Hematopoietic multipotent progenitor cell treated with erythropoietin and hydrocortisone succinate and interleukin-3 and kit ligand, for 6 days (in vitro differentiated cells): ENCODE data around the gene CDC37L1.

Source experiments
- DNase-seq: peaks from one replicate; pipeline ENCODE4 v3.0.0-alpha.2; 2015

CDC37L1 gene

DNA sequence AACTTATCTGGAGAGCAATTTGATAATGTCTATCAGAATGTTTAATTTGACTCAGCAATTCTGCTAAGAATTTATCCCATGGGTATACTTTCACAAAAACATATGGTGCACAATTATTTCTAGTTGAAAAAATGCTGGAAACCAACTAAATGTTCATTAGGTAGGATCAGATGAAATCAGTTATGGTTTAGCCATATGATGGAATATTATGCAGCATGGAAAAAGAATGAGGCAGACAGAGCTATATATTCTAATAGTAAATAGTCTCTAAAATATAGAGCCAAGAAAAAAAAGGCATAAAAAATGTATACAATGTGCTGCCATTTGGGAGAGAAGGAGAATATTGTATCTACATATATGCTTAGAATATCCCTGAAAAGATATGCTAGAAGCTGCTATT lies 9.5 kb upstream of the CDC37L1 start:
- no peak for DNase-seq

DNA sequence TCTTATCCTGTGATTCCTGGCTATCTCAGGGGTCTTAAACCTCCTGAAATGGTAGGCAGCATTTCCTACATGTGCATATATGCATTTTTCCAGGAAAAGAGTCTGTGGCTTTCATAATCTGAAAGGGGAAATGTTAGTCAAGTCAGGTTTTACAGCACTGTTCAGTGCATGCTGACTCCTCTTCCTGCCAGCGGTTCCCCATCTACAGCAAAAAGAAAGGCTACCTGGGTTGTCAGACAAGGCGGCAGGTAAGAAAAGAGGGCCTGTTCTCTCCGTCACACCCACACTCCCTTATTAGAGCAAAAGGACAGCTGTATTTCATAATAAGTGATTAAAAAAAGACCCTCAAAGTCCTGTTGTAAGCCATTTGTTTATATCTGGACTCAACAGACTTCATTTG lies 8.8 kb upstream of the CDC37L1 start:
- DNase-seq, result peak; percentile 25

DNA sequence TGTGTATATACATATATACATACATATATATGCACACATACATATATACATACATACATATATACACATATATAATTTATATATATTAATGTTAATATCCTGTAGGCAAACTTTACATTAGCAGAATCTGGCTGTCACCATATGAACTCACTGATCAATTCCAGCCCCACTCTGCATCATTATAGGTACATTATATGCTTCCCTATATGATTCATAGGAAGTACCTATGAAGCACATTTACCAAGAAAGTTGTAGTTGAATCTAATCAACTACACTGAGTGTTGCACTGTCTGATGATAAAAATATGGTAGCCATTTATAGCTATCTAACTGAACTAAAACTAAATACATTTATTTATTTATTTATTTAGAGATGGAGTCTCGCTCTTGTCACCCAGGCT lies 7.6 kb upstream of the CDC37L1 start:
- no peak for DNase-seq

DNA sequence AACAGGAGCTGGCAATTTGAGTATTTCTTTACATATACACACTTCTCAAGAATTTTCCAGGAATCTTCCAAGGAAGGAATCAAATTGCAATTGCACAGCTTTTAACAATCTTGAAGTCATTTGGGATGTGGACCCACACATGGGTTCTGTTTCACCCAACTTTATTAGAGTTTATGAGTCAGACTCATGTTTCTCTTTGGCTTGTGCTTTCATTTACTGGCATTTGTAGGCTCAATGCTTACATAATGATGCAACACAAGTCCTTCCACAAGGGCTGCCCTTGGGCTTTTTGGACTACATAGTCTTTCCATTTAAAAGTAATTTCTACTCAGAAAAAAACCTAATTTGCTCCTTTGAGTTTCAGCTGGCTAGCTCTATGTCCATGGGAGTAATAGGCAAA lies 4.6 kb upstream of the CDC37L1 start:
- DNase-seq, result no peak

DNA sequence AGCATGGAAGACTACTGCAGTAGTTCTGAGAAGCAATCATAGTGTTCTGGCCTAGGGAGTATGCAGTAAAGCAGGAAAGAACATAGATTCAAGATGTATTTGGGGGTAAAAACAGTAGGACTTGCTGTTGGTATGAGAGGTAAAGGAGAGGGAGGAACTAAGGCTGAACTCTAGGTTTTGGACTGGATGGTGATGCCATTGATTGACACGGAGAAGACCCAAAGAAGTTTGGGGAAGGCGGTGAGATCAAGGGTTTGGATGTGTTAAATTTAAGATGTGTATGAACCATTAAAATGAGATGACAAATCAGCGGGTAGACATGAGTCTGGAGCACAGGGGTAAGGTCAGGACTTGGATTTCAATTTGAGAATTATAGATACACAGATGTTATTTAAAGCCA lies 2.0 kb upstream of the CDC37L1 start:
- no peak for DNase-seq

DNA sequence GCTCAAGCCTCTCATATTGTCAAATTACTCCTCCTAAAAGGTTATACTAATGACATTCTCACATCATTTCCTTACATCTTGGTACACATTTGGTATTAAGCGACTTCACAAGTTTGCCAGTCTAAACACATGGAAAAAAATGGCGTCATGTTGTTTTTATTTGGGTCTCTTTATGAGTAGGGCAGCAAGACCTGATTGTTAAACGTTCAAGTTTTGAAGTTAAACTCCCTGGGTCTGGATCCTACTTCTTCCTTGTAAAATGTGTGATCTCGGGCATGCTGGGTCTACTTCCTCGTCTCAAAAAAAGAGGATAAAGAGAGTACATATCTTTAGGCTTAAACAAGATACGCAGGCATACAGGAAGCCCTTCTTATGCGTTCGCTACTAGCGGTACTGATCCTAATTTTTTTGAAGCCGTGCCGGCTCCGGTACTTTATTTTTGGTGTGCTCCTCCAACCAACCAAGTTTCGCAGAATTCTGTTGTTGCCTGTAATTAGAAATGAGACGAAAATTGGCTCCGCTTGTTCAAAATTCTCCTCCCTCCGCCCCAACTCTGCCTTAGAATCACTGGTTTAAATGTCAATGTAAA lies 596 bp upstream of the CDC37L1 start:
- peak; percentile 78 for DNase-seq

DNA sequence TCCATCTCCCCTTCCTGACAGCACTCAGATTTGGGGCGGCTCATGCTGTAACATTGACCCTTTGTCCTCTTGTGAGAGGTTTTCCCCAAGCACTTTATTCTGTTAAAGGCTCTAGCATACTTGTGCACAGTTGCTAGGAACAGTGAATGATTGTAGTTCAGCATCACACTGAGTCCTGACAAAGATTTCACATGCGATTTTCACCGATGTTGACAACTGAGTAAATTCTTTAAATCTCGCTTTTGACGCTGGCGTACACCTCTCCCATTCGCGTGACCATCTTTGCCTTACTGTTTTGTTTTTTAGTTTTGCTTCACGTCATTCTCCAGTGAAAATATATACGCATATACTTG lies 780 bp downstream of the CDC37L1 start:
- DNase-seq, result peak; percentile 24

DNA sequence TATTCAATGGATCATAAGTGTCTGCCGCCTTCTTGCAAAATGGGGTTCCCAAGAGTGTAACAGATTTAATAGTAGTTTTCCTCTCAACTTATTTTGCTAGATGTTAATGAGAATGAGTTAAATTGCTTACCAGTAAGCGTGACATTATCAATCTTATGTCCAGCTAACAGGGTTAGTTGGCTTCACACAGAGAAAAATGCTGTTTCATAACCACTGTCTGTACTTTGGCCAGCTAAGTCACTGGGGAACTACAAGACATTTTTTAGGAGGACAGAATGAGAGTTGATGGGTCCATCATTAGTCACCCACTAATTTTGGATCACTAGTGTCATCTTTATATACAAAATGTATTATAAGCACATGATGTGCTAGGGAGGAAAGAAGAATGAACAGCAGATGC lies 1.4 kb downstream of the CDC37L1 start:
- peak; percentile 41 for DNase-seq

DNA sequence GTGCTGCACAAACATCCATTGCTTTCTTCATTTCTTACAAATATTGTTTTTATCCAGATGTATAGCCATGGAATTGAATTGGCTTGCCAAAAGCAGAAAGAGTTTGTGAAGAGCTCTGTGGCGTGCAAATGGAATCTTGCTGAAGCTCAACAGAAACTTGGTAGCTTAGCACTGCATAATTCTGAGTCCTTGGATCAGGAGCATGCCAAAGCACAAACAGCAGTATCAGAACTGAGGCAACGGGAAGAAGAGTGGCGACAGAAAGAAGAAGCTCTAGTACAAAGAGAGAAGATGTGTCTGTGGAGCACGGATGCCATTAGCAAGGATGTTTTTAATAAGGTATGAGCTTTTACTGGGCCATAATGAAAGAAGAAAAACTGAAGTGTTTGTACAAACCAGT lies 5.5 kb downstream of the CDC37L1 start:
- DNase-seq, result no peak

DNA sequence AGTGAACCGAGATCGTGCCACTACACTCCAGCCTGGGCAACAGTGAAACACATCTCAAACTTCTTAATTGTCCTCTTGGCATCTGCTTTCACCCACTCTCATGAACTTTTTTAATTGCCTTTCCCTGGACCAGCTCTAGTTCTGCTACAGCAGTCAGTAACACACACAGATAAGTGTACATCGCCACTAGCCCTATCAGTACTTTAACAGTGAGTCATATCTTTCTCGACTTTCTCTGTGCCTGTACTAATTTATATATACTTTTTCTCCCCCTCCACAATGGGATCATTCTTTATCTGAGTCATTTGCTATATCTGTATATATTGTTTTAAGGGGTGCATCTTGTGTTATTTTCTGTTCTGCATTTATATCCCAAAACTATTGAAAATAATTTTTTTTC lies 6.7 kb downstream of the CDC37L1 start:
- DNase-seq, result peak; percentile 73

DNA sequence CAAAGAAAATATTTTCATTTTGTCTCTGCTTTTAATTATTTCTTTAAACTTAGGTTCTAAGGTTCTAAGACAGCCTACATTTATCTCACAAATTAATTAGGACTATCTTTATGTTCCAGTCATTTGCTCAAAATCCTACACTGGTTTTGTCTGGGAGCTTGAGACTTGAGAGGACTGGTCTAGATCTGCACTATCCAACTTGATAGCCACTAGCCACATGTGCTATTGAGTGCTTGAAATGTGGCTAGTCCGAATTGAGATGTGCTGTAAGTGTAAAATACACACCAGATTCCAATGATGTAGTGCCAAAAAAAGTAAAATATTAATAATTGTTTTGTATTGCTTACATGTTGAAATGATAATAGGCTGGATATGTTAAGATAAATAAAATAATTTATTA lies 7.2 kb downstream of the CDC37L1 start:
- DNase-seq, result no peak

DNA sequence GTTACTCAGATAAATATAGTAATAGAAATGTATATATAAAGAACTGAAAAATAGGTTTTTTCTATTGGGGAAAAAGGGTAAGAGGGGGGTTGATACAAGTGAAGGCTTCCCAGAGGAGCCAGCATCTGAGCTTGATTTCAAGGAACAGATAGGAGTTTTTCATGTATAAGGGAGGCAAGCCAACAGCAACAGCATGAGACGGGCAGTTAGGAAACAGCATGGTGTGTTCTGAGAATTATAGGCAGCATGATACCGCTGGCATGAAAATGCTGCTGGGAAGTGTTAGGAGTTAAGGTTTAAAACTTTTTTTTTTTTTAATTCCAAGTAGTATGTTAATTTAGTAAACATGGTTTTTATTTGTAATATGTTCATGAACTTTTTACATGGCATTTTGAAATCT lies 9.7 kb downstream of the CDC37L1 start:
- peak; percentile 42 for DNase-seq

DNA sequence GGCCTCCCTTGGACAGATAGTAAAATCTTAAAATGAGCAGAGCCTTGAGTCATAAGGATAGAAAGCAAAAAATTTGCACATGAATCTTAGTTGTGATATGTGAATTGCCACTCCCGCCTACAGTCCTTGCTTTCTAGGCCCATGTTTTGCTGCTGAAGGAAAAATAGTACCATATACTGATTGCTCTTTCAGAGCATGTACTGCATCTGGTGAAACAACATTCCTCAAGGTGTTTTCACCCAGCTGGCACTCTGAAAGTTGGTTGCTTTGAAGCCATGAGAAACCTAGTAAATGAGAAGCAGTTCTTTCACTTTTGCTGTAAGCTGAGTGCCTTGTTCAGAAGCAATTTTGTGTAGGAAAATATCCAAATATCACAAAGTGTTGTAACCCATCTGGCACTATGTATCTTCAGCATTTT lies 10.3 kb downstream of the CDC37L1 start:
- DNase-seq, result peak; percentile 23

DNA sequence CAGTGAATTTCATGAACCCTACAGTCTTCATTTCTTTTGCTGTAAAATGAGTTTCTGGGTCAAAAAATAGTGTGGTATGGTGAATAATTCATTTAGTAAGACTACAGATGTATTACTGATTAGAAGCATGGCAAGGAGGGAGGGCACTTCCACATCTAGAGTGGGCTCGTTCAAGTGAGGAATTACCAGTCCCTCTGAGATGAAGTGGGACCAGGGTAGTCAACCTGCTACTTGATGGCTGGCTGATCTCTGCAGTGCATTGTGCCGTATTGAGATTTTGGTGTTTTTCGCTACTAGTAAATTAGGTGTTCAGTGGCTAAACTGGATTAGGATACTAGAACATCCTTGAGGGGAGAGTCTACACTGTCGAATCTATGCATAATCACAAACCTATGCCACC lies 10.8 kb downstream of the CDC37L1 start:
- DNase-seq, result no peak

DNA sequence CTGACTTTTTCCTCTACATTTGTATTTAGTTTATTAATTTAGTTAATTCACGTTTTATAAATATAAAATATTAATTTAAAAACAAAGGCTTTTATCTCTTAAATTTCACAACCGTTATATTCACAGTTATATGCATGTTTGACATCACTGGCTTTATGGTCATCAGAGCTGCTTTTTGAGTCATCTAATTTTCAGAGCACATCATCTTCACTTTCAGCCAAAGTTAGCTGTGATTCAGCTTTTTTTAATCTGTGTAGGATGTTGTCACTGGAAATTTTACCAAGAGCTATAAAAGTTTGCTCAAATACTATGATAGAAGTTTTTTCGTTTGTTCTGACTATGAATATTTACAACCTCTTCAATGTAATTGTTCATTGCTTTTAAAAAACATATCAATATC lies 12.4 kb downstream of the CDC37L1 start:
- no peak for DNase-seq

DNA sequence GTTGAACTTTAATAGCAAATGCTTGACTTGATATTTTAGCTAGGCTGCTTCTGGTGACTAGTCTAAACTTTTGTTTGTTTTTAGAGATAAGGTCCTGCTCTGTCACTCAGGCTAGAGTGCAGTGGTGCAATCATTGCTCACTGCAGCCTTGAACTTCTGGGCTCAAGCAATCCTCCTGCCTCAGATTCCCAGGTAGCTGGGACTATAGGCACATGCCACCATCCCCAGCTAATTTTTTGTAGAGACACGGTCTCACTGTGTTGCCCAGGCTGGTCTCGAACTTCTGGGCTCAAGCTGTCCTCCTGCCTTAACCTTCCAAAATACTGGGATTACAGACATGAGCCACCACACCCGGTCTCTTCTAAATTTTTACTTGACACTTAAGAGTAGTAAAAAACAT lies 20.7 kb downstream of the CDC37L1 start:
- peak; percentile 35 for DNase-seq

DNA sequence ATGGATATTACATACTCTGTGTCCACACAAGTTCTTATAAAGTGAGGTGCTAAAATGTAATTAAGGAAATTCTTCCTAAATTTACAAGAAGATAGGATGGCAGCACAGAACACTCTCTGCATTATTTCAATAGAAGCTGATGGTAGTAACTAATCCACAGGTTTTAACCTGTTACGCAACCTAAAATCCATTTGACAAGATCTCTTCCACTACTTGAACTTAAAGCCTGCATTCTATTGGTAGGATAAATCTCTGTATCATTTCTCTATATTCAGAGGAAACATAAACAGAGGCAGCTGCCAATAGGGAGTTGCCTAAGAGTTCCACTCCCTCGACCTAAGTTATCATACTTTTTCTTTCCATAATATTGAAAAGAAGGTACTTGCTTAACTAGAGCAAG lies 21.6 kb downstream of the CDC37L1 start:
- no peak for DNase-seq

DNA sequence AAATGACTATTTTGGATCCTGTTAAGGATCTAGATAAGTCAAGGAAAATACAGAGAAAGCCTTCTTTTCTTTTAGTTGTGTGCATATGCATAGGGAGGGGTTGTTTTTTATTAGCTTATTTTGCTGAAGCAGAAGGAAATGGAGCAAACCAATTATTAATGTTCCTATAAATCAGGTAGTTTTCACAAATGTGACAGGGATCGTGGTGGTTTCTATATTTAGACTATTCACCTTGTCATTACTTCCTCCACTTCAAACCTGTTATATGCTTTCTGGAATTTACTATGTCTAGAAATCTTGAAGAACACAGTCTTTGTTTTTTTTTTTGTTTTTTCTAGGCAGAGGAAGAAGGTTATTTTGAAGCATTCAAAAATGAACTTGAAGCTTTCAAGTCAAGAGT lies 22.2 kb downstream of the CDC37L1 start:
- no peak for DNase-seq

DNA sequence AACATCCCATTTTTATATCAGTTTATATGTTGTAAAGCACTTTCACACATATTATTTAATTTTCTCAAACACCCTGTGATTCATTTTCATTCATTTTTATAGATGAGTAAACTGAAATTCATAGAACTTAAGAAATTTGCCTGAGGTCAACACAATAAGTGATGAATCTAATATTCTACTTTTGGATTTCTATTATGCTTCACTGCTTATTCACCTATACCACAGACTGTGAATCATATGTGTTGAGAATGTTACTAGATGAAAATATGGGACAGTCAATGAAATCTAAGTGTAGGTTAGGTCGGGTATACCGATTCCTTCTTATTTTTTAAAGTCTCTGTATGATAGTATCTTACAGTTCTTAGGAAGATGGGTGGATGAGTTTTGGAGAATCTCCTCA lies 24.8 kb downstream of the CDC37L1 start:
- DNase-seq, result no peak

DNA sequence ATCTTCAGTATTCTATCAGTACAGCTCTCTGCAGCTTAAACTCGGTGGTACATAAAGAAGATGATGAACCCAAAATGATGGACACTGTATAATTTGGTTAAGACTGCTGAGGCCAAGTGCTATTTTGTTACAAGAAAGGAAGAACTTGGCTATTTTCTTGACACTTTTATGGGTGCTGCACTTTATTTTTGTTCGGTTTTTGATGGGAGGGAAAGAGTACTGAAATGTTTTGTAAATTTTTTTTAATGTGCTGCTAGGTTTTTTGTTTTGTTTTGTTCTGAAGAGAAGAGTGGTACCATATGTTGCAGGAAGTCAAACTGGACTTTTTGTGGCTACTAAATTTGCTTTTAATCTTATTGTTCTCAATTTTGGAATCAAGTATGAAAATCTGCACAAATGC lies 26.7 kb downstream of the CDC37L1 start:
- DNase-seq, result no peak

DNA sequence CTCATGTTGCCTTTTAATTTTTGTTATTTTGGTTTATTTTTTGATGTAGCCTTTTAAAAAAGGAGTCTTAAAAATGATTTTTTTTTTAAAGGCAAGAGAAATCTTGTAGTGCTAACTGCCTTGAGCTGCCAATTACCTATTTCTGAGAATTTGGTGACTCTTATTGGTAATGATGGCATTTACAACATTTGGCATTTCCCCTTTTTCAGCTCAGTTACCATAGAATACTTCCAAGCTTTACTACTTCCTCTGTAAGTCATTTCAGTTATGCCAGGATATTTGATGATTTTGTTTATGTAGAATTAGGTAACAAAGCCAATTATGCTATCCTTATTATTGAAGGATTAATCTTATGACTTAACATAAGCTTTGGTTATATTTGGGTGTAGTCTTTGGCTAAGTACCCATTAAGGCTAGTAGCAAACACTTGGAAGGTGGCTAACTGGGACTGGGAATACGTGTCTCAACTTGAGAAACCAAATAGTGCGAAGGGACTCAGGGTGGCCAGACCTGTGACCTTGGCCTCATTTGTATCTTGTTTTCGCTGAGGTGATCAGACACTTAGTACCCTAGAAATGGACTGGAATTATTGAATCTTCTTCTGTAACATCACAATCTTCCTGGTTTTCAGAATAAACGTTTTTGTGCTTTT lies 27.7 kb downstream of the CDC37L1 start:
- peak; percentile 34 for DNase-seq

DNA sequence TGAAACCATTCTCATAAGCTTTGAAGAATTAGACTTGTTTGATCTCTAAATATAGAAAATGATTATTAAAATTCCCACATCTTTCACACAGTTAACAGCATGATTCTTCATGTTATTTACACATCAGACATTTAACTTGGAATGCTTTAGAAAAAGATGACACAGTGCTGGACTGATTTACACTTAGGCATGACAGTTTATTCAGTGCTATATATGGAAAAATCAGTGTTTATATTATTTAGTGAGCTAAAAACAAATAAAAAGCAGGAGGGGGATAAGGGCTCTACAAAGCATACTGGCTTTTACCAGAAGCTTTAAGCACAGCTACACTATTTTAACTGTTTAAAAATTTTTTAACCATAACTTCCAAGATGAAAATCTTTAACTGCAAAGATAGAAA lies 30.0 kb downstream of the CDC37L1 start:
- no peak for DNase-seq

DNA sequence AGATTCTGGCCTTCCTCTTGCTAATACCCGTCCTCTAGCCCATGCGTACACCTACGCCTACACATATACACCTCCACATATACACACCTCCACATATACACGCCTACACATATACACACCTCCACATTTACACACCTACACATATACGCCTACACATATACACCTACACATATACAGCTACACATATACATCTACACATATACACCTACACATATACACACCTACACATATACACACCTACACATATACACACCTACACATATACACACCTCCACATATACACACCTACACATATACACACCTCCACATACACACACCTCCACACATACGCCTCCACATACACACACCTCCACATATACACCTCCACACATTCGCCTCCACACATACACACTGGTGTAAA lies 34.5 kb downstream of the CDC37L1 start:
- no peak for DNase-seq

DNA sequence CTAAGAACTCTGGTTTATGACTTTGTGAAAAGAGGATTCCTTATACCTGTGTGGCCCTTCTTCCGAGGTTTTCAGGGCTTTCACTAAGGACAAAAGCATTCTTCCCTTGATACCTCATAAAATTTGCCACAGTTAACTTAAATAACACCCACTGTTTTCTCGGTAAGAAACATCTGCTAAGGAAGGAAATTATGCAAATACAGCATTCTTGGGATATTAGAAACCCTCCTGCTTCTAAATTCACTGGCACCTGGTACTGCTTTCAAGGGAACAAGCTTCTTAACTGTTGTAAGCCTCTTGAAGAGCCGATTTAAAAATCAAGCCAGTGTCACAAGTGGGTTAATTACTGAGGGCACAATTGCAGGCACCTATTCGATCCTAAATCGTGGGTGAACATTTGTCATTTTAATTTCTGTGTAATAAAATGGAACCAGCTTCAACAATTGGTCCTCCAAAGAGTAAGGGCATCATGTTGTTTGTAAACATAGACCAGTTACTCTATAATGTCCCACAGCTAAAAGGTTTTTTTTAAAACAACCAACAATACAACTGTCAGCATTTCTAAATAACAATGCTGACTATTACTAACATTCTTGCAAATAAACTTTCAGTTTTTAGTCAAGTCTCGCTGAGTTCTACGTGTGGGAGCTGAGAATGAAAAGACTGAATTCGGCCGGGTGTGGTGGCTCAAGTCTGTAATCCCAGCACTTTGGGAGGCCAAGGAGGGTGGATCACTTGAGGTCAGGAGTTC lies 35.1 kb downstream of the CDC37L1 start:
- DNase-seq, result no peak

DNA sequence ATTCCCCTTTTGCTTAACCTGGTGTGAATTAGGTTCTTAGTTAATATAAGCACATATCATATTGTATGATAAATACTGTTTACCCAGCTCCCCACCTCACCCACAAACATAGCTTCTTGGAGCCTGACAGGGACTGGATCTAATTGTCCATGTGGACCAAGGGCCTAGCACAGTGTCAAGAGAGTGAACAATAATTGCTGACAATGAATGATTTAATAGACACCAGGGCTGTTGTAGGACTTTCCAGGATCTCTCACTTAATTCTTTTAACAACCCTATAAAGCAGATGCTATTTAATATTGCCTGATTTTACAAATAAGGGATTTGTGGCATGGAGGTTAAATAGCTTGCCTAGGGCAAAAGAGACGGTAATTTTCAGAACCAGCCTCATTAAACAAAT lies 36.8 kb downstream of the CDC37L1 start:
- no peak for DNase-seq
